EL (cell line): ENCODE data around the gene TTC21B.

ENCODE experiments used
- DNase-seq: peaks from one replicate; pipeline ENCODE4 v3.0.0-alpha.2; 2016

Gene TTC21B

DNA sequence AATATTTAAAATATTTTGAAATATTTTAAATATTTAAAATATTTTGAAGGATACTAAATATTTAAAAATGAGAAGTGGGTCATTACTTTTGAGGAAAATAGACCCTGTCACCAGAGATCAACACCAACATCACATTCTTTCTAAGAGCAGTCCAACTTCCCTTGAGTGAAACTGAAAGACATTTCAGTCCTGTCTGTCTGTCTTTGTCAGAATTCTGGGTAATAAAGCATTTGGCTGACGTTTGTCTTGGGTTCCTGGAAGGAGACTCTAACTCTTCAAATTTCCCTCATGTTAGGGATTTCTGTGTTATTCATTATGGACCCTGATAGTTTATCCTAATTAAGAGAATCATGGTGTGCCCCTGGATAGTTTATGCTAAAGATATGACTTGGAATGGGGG lies 32.8 kb downstream of the TTC21B start:
- no peak for DNase-seq

GRCh38 chr2:165913636-165914035 lies 39.9 kb downstream of the TTC21B start:
- DNase-seq = no peak

DNA sequence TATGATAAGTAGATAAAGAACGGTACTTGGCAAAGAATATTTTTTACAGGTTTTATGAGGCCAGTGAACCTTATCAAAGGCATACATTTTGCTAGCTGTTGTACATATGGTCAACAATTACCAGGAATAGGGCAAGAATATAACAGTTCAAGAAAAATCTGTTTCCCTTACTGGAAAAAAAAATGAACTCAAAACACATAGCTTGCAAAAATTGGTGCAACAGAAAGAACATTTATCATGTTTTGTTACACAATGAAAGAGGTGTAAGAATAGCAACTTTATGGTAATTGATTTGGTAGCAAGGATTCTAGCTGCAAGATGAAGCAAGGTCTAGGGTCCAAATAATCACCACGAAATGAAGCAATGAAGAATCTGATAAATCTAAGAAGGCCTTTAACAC lies 41.6 kb downstream of the TTC21B start:
- no peak for DNase-seq

GRCh38 chr2:165911231-165911630 lies 42.3 kb downstream of the TTC21B start:
- peak; percentile 42 for DNase-seq

DNA sequence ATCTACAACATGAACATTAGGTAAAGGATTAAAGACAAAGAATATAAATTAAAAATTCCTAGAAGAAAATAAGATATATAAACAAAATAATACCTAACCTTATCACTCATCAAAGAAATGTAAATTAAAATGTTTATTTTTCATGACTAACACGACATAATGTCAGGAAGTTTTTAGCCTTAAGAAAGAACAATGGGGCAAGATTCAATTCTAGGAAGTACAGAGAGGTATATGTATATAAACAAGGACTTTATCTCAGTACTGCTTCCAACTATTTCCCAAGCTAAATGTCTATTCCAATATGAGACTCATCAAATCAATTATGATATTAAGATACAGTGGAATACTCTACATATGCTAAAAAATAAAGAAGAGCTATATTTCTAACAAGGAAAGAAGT lies 44.1 kb downstream of the TTC21B start:
- no peak for DNase-seq

GRCh38 chr2:165905854-165906253 lies 47.7 kb downstream of the TTC21B start:
- peak; percentile 21 for DNase-seq

DNA sequence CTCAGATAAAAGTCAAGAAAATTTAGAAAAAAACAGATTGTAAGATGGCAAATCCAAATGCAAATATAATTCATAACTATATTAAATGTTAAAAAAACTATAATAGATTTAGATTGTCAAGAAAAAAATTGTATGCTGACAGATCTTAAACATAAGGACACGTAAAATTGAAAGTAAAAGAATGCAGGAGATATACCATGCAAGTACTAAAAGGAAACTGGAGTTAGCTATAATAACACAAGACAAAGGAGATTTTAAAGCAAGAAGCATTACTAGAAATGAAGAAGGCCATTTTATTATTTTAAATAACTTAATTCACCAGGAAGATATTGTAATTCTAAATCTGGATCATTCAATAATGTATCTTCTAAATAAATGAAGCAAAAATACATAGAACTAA lies 48.3 kb downstream of the TTC21B start:
- DNase-seq = no peak

- no peak for DNase-seq
Observed at GRCh38 chr2:165904432-165904831, 49.1 kb downstream of the TTC21B start.

DNA sequence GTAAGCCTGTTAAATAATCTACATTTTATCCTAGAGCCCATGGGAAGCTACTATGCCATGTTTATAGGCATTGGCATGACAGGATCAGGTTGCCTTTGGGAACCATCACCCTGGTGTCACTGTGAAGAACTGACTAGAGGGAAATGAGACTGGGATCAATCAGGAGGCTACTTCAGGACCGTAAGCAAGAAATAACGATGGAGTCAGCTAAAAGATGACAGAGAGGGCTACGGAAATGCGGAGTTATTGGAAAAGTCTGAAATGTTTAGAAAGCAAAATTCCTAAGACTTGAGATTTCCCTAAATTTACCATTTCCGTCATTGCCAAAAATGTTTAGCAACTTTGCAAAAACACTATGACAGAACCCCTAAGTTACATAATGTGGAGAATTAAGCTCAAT lies 50.2 kb downstream of the TTC21B start:
- DNase-seq = no peak

DNA sequence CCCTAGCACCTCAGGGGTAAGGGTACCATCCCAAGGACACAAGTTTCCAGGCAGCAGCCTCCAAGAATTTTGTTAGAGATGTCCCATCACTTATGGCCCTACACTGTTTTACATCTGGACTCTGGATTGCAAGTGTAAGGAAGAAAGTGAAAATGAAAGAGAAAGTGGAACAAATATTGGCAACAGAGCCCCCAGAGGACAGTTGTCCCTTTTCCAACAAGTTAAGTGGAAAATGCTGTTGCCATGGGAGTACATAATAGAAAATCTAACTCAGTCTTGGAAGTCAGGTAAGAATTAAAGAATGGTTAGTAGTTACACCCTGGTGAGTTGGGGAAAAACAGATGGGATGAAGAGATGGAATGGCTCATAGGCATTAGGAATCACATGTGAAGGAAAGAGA lies 50.6 kb downstream of the TTC21B start:
- peak; percentile 40 for DNase-seq

- DNase-seq = no peak
Observed at GRCh38 chr2:165901620-165902298, 51.8 kb downstream of the TTC21B start.

- peak; percentile 38 for DNase-seq
Observed at GRCh38 chr2:165899311-165899710, 54.3 kb downstream of the TTC21B start.

GRCh38 chr2:165898381-165898780 lies 55.2 kb downstream of the TTC21B start:
- peak; percentile 77 for DNase-seq

DNA sequence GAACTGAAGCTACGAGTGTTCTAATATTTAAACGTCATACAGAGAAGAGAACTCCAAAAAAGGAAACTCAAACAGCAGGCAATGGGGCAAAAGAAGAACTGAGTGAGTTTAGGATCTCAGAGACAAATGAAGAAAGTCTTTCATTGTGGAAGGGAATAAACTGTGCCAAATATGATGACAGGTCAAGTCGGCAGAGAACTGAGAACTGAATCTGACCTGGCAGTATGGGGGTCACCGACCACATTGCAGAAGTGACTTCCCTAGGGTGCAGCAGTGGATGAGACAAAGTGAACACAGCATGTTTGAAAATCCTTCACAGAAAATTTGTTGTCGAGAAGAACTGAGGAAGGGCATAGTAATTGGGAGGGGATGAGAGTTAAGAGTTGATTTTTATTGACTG lies 55.9 kb downstream of the TTC21B start:
- no peak for DNase-seq

GRCh38 chr2:165897074-165897473 lies 56.5 kb downstream of the TTC21B start:
- DNase-seq = no peak

DNA sequence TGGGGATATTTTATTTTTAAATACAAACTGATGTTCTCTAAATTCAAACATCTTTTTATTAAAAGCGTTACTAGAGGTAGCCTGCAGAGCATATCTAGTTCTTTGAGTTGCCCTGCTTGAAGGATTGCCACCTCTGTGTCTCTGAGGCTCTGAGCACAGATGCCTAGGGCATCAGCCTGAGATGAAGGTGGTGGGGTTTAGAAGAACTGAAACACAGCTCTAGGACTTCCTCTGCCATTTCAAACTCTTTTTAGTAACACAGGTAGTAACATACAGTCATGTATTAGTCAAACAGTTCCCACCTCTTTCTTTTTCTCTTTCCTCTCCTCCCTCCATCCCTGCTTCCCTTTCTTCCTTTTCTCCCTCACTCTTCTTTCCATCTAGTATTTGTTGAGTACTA lies 57.6 kb downstream of the TTC21B start:
- no peak for DNase-seq

GRCh38 chr2:165893556-165893955 lies 60.0 kb downstream of the TTC21B start:
- DNase-seq = no peak

DNA sequence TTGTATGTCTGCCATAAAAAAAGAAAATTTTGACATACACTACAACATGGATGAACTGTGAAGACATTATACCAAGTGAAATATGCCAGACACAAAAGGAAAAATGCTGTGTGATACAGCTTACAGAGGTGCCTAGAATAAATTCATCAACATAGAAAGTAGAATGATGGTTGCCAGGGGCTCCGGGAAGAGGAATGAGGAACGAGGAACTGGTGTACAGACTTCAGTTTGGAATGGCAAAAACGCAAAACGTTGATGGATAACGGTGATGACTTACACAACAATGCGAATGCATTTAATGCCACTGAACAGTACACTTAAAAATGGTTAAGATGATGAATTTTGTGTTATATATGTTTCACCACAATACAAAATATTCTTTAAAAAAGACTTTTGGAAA lies 61.0 kb downstream of the TTC21B start:
- DNase-seq = no peak

- no peak for DNase-seq
Observed at GRCh38 chr2:165891943-165892342, 61.6 kb downstream of the TTC21B start.

DNA sequence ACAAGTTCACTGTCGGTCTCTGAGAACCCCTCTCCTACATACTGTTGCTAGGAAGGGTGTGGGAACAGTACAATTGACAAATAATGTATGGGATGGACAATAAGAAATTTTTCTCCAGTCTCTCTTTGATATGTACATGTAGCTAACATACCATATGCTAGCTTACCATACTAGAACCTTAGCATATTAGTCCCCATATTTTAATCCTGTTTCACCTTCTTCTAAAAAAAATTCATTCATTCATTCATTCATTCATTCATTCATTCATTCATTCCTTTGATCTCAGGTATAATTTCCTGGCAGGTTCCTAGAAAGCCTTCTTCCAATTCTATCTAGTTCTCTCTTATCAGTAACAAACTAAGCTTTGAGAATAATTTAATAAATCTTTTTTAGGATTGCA lies 62.2 kb downstream of the TTC21B start:
- no peak for DNase-seq

GRCh38 chr2:165889798-165890197 lies 63.8 kb downstream of the TTC21B start:
- DNase-seq = no peak

- no peak for DNase-seq
Observed at GRCh38 chr2:165889158-165889557, 64.4 kb downstream of the TTC21B start.

DNA sequence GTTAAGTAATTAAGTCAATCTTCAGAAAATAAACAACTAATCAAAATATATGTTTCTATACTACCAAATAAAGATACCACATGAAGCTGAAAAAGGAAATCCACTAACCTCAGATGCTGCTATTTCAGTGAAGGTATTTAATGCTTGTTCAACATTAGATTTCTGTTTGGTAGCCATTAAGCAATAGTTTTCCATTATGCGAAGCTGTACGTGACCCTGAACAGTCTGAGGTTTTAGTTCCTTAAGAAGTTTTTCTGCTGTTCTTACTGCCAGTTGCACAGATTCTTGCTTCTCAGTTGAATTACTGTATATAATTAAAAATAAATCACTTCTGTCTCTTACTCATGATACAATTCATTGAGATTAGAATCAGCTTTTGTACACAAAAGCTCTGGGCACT lies 65.4 kb downstream of the TTC21B start:
- no peak for DNase-seq

DNA sequence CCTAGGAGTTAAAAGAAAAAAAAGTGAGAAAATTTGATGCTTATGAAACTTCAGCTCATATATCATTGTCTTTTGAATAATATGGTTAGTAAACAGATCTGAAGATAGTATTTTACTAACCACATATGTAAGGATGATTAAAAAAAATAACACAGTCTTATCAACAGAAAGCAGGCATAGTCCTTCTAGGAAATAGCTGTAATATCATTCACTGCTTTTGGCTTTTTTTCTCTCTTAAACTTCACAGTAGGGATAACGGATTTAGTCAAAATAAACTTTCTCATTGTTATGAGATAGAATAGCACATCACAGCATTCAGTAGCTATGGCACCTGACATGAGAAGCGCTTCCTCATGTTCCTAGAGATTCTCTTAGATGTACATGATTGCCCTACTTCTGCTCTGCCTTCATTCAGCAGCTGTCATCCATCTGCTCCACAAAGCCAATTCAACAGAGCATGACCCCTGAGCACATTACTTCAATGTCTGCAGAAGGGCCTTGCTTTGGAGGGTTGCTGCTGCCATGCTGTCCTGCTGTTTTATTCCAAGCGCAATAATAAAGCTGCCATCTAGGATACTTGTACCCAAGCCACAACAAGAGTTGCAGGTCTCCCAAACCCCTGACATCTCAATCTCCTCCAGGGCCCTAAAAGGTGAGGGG lies 67.0 kb downstream of the TTC21B start:
- no peak for DNase-seq
